Fibroblast of the conjunctiva (primary cell): ENCODE measurements around the gene LBR.

Source experiments
- DNase-seq: peaks from one replicate; pipeline ENCODE4 v3.0.0-alpha.2; 2010; ENCODE audit warnings: low read depth

Gene LBR

DNA sequence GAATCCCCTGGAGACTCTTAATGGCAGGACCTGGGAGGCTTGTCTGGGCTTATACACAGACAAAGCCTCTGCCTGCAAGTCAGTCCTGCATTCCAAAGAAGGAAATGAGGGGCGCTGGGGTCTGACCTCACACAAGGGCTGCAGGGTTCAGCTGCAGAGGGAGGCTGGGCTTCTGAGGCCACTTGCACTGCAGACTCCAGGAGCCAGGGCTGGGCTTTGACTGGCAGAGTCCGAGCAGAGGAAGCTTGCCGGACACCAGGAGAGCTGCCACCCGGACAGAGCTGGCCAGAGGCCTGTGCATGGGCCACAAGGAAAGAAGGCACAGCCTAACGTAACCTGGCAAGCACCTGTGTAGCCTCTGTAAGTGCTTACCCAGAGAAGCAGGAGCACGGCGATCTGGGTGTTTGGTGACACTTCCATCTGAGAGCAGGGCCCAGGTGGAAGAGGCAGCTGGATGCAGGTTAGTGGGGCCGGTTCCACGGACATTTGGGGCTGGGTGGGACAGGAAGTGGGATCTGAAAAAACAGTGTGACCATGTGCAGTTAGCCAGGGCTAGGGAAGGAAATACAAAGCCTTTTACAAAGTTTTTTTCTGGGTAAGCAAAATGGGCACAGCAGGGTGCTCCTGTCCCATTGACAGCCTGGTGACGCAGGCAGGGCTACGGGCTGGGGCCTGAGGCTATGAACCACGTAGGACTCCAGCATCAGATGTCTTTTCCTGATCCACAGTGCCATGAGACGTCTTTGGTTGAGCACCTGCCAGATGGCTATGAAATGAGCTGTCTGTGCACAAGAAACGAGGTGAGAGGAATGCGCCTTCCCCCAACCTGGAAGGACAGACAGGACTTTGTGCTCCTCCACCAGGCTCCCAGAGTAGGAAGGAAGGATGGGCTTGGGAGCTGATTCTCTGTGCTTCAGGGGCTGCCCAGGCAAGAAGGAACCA lies 37.3 kb upstream of the LBR start:
- no peak for DNase-seq

DNA sequence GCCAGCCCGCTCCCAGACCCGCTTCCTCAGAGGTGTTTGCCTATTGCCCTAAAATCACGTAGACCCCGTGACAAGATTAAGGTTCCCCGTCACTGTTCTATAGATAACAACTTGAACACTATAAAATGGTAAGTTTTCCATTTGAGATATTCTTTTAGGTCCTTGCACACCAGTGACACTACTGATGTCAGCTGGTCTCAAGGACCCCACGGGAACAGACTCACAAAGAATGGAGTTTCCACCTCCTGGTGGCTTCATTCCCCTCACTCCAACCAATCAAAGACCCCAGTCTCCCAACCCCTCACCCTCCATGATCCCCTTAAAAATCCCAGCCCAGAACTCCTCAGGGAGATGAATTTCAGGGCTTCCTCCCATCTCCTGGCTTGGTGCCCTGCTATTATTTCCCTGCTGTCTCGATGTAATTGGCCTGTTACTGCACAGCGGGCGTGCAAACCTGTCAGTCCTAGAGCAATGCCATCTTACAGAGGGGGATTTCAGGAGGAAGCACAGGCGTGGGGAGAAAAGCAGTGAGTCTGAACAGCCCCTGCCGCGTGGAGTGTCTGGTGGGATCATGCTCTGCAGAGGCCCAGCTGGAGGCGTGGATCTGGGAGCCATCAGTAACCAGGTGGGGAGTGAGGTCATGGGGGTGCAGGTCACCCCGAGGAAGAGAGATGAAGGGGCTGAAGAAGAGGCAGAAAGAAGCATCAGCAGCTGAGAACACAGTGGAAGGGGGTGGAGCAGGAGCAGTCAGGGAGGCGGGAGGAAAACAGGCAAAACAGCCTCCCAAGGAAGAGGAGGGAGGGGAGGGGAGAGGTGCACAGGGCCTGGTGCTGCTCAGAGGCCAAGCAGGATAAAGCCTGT lies 35.1 kb upstream of the LBR start:
- no peak for DNase-seq

DNA sequence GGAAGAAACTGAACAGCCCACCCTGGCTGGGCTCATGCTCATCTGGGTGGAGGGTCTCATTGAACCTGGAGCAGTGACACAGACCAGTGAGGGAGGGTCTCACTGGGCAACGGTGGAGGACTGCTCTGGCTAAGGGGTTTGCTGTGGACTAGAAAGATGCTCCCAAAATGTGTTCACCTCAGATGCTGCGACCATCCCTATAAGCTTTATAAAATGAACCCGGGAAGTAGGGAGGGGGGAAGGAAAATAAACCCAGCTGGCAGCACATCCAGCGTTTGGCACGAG lies 34.5 kb upstream of the LBR start:
- no peak for DNase-seq

DNA sequence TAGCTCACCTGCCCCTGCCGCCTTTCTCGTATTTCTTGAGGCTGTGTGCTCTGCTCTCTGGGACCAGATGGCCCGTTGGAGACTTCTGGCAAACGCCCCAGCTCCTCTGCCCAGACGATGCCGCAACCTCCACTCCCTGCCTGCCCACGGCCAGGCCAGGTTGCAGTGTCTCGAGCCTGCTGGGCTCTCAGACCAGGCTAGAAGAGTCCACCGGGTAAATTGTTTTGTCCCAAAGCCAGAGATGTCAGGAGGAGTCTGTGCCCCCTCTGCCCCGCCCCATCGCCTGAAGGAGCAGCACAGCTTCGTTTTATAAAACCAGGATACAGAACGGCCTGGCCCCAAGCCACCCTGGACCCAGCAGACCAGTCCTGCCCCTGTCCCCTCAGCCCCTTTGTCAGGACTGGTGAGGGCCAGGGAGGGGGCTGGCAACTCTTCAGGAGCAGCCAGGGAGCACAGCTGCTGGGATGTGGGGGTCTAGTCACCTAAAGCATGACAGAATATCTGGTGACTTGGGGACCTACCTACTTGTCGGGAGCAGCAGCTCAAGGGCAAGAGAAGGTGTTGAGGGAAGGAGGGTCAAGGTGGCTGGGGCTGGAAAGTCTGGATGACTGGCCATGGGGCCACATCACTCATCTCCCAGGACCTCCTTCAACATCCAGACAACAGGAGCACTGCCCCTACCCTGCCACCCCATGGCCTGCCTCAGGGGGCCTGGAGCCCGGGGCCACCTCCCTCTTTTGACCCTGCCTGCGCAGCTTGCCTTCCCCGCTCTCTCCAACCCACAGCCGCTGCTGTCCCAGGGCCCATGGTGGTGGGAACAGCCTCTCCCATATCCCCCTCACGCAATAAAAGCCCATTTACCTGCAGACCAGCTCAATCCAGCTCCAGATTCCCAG lies 33.9 kb upstream of the LBR start:
- DNase-seq = no peak

DNA sequence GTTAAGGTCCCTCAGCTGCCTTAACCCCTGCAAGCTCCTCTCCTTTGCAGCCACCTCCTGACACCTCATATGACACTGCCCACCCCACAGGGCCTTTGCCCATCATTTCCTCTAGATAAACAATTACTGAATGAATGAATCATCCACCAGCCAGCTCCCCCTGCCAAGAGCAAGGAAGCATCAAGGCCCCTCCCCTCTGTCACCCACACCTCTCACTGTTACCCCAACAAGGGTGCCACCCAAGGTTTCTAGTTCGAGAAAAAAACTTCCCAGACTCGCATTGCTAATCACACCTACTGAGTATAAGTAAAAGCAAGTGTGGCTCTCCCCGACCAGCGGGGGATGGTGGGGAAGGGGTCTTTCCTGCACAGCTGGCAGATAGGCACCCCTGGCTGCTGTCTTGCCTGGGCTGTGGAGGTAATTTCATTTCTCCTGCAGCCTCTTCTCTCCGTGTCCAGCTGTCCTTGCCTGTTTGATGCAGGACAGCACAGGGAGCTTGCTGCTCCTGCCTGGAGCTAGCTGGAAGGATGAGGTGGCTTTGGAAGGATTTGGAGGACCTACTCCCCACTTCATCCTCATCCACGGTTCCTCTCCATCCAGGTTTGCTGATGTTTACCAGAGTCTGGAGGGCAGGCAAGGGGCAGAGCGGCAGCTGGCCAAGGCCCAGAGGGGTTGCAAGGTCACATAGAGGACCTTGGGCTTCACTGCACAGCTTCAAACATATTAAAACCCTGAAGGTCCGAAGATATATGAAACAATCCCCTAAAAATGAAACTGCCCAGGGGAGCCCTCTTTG lies 33.1 kb upstream of the LBR start:
- DNase-seq = no peak

DNA sequence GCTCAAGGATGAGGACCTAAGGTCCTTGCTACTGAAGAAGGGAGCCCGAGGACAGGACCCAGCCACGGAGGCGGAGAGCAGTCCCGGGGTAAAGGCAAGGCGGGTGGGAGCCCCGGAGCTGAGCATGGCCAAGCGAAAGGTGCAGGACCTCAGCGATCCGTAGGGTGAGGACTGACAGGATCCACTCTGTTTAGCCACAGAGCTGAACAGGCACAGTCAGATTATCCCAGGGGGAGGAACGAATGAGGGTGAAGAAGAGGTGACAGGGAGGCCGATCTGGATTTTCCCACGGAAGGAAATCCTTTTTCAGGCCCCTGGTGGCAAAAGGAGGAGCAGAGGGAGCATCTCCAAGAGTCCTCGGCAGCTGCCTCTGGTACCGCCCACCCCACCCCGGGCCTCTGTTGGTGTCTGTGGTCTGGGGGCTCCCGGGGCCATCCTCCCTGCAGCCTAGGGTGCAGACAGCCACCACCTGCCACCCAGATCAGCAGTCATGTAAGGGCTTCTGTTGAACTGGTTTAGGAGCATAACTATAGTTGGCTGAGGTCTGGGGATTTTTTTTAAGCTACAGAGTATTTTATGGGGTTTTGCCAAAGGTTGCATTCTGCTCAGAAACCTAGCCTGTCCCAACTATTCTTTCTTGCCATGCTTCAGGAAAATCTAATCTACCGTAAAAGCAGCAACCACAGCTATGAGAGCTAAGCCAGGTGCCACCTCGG lies 32.3 kb upstream of the LBR start:
- DNase-seq = no peak

DNA sequence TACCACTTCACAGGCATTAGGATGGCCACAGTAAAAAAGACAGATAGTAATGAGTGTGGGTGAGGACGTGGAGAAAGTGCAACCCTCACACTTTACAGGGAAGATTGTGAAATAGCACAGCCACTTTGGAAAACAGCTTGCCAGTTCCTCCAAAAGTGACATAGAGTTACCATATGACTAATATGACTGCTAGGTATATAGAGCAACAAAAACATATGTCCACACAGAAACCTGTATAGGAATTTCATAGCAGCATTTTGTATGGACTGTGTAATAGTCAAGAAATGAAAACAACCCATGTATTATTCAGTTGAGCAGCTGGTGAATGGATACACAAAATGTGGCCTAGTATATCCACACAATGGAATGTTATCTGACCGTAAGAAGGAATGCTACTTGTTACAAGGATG lies 30.4 kb upstream of the LBR start:
- no peak for DNase-seq

DNA sequence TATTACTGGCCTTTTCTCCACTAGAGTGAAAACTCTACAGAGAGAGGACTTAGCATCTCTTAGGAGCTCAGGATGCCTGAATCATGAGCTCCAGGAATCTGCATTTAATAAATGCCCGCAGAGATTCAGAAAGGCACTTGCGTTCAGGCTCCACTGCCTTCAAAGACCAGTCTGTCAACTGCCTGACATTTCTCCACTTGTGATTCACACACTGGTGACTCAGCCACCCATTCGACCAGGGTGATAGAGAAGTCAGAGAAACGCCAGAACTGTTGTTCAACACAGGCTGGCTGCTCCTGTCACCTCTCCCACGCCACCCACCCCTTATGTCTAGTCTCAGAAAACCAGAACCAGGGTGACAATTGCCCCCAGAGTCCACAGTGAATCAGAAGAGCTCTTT lies 26.9 kb upstream of the LBR start:
- no peak for DNase-seq

DNA sequence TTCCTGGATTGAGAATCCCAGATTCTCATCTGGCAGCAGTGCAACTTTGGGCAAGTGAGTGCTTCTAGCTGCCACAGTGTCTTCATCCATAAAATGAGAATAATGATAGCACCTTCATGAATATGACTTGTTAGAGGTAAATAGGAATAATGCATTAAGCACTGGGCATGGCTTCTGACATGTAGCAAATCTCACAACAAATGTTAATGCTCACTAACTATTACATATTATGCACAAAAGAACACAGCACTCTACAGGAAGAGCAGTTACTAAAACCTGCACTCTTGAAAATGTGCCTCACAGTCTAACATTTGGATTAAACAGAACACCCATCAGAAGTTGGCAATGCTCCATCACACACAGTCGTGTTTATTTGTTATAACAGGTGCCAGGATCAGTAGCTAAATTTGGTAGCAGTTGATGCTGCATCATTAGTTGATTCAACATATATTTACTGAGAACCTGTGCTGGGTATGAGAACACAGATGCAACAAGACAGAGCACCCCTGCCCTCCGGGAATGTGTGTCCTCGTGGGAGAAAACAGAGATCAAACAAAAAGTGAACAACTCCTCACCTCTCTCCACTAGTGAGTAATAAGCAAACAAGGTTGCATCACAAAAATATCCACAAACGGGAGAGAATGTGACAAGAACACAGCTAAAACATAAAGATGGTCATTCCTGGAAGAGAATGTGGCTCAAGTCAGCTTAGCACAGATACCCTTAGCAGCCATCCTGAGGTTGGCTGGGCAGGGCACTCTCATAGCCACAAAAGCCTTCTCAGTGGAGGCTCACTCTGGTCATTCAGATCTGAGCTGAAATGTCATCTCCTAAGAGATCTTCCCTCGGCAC lies 26.2 kb upstream of the LBR start:
- no peak for DNase-seq

DNA sequence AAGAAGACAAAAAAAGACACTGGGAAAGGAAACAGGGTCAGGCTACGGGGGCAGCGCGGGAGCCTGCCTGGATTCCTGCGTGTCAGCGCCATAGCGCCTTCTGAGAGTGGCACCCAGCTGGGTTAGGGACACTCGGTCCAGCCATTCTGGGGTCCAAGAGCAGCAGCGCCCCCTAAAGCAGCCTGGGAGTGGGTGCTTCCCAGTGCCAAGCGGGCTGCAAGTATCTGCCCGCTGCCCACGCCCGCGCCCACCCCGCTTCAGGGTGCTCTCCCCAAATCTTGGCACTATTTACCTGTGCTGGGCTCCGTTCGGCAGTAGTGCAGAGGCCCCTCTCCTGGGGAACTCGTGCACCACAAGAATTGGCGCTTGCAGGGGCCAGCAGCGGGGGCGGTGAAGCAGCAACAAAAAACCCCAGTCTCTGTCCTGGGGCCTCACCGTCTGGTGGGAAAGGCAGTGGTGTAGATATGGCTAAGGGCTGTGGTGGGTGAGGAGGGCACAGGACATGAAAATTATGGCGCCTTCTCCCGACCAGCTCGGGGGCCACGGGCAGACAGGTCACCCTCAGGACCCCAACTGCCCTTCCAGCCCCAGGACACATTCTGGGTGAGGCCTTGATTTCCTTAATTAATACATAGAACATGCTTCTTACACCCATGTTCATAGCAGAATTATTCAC lies 24.1 kb upstream of the LBR start:
- no peak for DNase-seq

DNA sequence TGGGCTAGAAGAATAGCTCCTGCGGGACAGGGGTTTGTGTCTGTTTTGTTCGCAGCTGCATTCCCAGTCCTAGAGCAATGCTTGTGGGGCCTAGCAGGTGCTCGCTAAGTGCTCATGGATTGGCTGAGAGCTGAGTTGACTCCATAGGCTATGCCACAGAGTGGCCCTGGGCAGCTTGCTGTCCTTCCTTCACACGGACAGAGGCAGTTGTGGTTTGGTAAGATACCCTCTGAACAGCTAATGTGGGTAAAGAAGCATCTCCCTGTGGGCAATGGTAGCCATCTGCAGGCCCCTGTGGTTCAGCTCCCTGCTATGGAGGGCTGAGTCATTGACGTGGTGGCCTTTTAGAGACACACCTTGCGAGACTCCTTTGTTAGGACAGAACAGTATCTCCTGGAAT lies 23.5 kb upstream of the LBR start:
- DNase-seq = no peak

DNA sequence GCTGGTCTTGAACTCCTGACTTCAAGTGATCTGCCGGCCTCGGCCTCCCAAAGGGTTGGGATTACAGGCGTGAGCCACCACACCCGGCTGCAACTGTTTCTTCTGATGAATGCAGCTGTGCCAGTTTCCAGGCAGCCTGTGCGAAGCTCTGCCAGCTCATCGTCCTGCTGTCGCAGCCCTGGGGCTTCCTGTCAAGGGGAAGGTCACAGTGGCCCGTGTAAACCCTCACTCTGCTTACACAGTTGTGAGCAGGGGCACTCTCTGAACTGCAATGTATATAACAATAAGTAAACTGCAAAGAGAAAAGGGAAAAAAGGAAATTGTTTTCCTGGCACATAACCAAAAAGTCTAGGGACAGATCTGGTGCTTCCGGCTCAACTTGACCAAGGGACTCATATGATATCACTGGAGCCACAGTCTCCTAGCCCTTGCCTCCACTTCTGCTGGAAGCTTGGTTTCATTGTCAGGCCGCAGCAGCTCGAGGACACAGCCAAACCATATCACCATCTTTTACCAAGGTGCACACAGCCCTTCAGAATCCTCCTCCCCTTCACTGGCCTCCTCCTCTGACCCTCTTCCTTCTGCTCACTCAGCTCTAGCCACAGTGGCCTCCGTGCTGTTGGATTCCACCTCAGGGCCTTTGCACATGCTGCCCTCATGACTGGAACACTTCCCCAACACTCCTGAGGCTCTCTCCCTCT lies 22.8 kb upstream of the LBR start:
- no peak for DNase-seq

DNA sequence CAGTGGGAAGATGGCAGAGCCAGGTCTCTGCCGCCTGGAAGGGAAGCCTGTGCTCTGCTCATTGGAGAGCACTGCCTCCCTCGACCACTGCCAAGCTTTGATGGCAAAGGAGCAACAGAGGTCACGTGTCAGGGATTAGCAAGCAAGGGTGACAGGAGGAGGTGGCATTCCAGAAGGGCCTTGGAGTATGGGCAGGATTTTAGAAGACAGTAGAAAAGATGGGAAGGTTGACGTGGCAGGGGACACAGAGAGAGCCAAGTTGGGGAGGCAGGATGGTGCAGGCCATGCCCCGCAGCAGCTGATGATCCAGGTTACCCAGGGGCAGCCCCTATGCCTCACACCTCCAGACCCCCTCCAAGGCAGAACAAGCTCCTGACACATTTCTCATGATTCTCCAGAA lies 21.9 kb upstream of the LBR start:
- no peak for DNase-seq

DNA sequence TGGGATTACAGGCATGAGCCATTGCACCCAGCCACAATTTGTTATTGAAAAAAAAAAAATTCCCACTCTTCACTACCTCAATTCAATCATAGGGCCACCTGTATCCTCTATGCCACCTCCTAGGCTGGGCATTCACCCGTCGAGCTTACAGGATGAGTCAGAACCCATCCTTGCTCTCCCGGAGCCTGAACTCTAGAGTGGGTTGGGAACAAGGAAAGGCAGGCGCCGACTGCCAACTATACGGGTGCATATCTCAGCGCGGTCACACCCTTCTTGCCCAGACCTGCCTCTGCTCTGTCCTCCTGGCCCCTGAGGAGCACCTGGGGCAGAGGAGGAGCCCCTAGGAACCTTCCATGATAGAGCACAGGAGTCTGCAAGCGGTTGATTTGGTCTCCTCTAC lies 21.4 kb upstream of the LBR start:
- DNase-seq = no peak

DNA sequence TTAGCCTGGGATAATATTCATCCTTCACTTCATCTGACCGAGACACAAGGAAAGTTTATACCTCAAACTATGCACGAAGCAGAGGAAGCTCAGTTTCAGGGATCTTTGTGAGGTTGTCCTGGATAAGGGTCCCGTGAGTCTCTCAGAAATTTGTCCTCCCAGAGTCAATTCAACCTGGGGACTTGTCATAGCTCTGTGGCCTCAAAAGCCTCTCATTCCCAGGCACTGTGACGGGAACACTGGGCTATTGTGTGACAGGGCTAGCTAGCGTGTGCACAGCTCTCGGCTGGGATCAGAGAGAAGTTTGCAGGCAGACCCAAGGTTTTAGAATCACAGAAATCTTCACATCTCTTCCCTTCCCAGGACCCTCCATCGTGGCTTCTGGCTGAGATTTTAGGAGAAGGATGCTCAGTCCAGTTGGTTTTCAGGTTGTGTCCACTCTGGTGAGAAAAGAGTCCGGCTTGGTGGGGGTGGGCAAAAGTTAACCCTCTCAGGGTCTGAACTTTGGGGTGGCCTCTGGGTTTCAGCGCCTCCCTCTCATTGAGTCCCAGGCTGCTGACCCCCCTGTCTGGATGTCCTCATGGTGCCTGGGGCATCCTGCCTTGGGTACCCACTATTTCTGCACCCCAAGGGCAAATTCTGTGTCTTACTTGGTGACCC lies 20.4 kb upstream of the LBR start:
- DNase-seq = no peak

DNA sequence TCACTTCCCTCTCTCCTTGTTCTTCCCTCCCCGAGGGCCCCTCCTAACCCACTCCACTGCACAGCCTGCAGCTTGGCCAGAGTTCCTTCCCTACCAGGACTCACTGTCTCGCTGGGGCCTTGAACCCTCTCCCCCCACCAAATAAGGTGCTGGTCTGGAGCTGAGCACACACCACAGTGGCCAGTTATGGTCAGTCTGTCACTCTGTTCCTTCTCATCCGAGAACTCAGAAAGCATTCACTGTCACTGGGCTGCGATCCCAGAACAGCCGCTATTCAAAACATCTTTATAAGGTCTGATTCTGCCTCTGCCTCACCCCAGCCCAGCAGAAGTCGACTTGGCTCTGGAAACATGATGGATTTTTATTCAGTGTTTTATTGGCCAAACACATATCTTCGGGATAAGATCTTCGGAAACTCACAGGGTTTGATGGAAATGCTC lies 19.8 kb upstream of the LBR start:
- DNase-seq = peak; percentile 18

DNA sequence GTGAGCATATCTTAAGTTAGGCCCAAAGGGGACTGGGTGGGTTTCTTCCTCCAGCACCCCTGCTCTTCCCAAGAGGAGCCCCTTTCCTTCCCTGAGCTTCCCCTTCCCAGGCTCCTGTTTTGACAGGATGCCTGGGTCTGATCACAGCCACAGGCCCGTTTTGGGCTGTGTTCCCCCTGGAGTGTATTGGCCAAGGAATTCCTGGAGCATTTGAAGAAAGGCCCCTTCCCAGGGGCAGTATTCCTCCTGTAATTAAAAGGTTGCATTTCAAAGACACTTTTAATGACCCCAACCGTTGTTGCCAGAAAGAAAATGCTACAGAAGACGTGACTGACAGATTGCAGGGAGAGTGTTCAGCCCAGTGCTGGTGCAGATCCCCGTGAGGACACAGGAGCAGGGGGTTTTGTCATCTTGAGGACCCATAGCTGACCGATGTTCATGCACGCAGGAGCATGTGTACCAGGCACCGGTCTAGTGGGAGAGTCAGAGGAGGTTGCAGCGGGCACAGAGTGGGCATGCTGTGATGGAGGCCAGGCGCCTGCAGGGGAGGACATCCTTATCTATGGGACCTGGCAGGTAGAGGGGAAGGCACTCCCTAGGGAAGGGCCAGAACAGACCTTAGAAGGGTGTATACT lies 19.3 kb upstream of the LBR start:
- no peak for DNase-seq

DNA sequence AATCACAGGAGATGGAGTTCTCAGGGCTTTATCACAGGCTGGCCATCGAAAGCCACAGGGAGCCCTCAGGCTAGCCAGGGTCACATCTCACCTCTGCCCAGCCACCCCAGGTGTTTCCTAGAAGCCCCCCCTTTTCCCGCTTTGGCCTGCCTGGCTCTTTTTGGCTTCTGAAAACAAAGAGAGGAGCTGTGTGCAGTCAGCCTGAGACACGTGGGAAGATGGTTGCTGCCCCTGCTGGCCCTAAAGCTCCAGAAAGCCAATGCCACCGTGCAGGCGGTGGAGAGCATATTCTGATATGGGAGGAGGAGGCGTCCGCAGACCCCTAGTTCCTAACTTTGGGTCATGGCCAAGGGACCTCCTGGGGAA lies 18.7 kb upstream of the LBR start:
- no peak for DNase-seq
